B cell (primary cell): ENCODE data around the gene FLT3LG. TPM values are rescaled to one million over a fixed set of nuclear protein-coding genes. Genes with fewer than 3 reads are reported as not detected.
A peak's percentile ranks its signal among the peaks of the same experiment; 100 is the strongest.

Experiments used
- ATAC-seq: fragments of 200-7000 bp; cut with Tn5 transposase; one replicate; pipeline ENCODE4 v1.10.0; 2021; ENCODE audit warnings: low read depth, mild to moderate bottlenecking, moderate number of reproducible peaks, moderate library complexity
- CTCF ChIA-PET: fragments of 350-600 bp; sonication (Branson Sonifier 250); formaldehyde crosslinking; loops from one replicate; lab custom pipeline; 2021; ENCODE audit warnings: antibody characterized with exemption, inconsistent platforms; lab: Charles Lee
- POLR2A ChIA-PET: fragments of 350-600 bp; sonication (Branson Sonifier 250); formaldehyde crosslinking; loops from one replicate; lab custom pipeline; 2021; ENCODE audit warnings: antibody characterized with exemption; lab: Charles Lee
- DNase-seq: peaks from one replicate; pipeline ENCODE4 v3.0.0; 2013
- H2AFZ ChIP-seq: 2 replicates; pipeline ENCODE4 v1.6.1; 2012; ENCODE audit warnings: mild to moderate bottlenecking, low read depth, low read length; ENCODE audit not compliant: insufficient read depth, poor library complexity, severe bottlenecking
- H3K27ac ChIP-seq, 2 donors: 1 replicate in 1 of 2; 2 replicates in 1 of 2; pipeline ENCODE4 v1.5.1; 2012 to 2013; ENCODE audit warnings: low read length in 2 of 2, mild to moderate bottlenecking in 2 of 2, moderate library complexity in 1 of 2
- H3K27me3 ChIP-seq, 4 experiments: fragments of 200-600 bp in 1 of 4; sonication (generic) in 1 of 4; replicated peaks in 1 of 4; 1 replicate in 2 of 4; 2 replicates in 2 of 4; pipeline versions ENCODE4 v1.6.1 to v1.7.0; 2013 to 2016; ENCODE audit warnings: low read length in 3 of 4, mild to moderate bottlenecking in 2 of 4, mixed read lengths in 1 of 4, moderate library complexity in 1 of 4; ENCODE audit not compliant: insufficient read depth in 4 of 4, control insufficient read depth in 3 of 4; ENCODE audit errors: control extremely low read depth in 1 of 4
- H3K36me3 ChIP-seq, 2 experiments: replicated peaks in 1 of 2; 1 replicate in 1 of 2; 2 replicates in 1 of 2; pipeline versions ENCODE4 v1.6.1 to v1.7.1; 2013; ENCODE audit warnings: low read length in 1 of 2; ENCODE audit not compliant: insufficient read depth in 2 of 2, control insufficient read depth in 1 of 2; ENCODE audit errors: control extremely low read depth in 1 of 2, extremely low read depth in 1 of 2
- H3K4me1 ChIP-seq, 2 donors: fragments of 200-600 bp in 1 of 2; sonication (generic) in 1 of 2; 1 replicate in 1 of 2; 2 replicates in 1 of 2; pipeline versions ENCODE4 v1.5.1 to v1.6.1; 2013 to 2017; ENCODE audit warnings: low read length in 2 of 2; ENCODE audit not compliant: control insufficient read depth in 2 of 2, insufficient read depth in 2 of 2
- H3K4me2 ChIP-seq: replicated peaks from 2 replicates; pipeline ENCODE3; 2012; ENCODE audit warnings: mild to moderate bottlenecking, low read depth, low read length; ENCODE audit not compliant: poor library complexity, severe bottlenecking
- H3K4me3 ChIP-seq, 5 experiments: fragments of 200-600 bp in 1 of 5; sonication (generic) in 1 of 5; 1 replicate in 3 of 5; 2 replicates in 2 of 5; pipeline versions ENCODE4 v1.5.1 to v1.7.0; 2011 to 2016; ENCODE audit warnings: low read length in 4 of 5, mild to moderate bottlenecking in 4 of 5, low read depth in 2 of 5, control low read depth in 1 of 5, moderate library complexity in 1 of 5; ENCODE audit not compliant: insufficient read depth in 1 of 5; ENCODE audit errors: control extremely low read depth in 1 of 5, extremely low read depth in 1 of 5
- H3K79me2 ChIP-seq: fragments of 200-600 bp; sonication (generic); one replicate; pipeline ENCODE4 v1.6.0; 2016; ENCODE audit warnings: low read length; ENCODE audit not compliant: control insufficient read depth, insufficient read depth
- H3K9ac ChIP-seq: fragments of 200-600 bp; sonication (generic); 2 replicates; pipeline ENCODE4 v1.6.1; 2017; ENCODE audit warnings: mild to moderate bottlenecking, low read length, moderate library complexity
- H3K9me3 ChIP-seq, 3 donors: one replicate each; pipeline versions ENCODE4 v1.6.1 to v1.7.1; 2013; ENCODE audit warnings: low read length in 2 of 3; ENCODE audit not compliant: control insufficient read depth in 2 of 3, insufficient read depth in 1 of 3; ENCODE audit errors: control extremely low read depth in 1 of 3
- H4K20me1 ChIP-seq: 2 replicates; pipeline ENCODE4 v1.6.0; 2012; ENCODE audit warnings: mild to moderate bottlenecking, low read length; ENCODE audit not compliant: insufficient read depth, control insufficient read depth, poor library complexity, severe bottlenecking
- H3K27ac Mint-ChIP-seq: one replicate; pipeline ENCODE4 v1.8.0; 2021; ENCODE audit warnings: mixed read lengths
- H3K27me3 Mint-ChIP-seq: one replicate; pipeline ENCODE4 v1.8.0; 2021; ENCODE audit warnings: mixed read lengths
- H3K4me1 Mint-ChIP-seq: one replicate; pipeline ENCODE4 v1.8.0; 2021; ENCODE audit warnings: mixed read lengths
- H3K4me3 Mint-ChIP-seq: one replicate; pipeline ENCODE4 v1.8.0; 2021; ENCODE audit warnings: mixed read lengths
- H3K9me3 Mint-ChIP-seq: one replicate; pipeline ENCODE4 v1.8.0; 2022; ENCODE audit warnings: mixed read lengths; ENCODE audit not compliant: insufficient read depth
- CTCF ChIP-seq: fragments of 200-600 bp; IDR thresholded peaks from one replicate; pipeline ENCODE4 v1.8.0; 2022; ENCODE audit warnings: antibody characterized with exemption, mild to moderate bottlenecking
- EZH2 ChIP-seq: IDR thresholded peaks from 2 replicates; pipeline ENCODE4 v1.6.1; 2012; ENCODE audit warnings: borderline replicate concordance, low read depth, mild to moderate bottlenecking, moderate library complexity, low read length; ENCODE audit not compliant: insufficient read depth, poor library complexity, severe bottlenecking
- WGBS: methylation state at CpG from one replicate; pipeline ENCODE4 v1.1.5; 2013; ENCODE audit warnings: missing lambda C conversion rate; ENCODE audit not compliant: insufficient coverage; 5-methylcytosine and 5-hydroxymethylcytosine counted together
- intact Hi-C: fragments of 100-400 bp; cut with micrococcal nuclease; formaldehyde crosslinking; loops from one replicate; pipeline ENCODE4 v1.10.0; 2022
- polyA plus RNA-seq: library from polyadenylated mRNA; depleted of rRNA; stranded (reverse); fragments of >200 nt; gene quantifications from 2 replicates; pipeline ENCODE4 v1.2.3, GENCODE V29; 2012
- total RNA-seq, 2 donors: library from RNA; stranded (reverse); fragments of 120-200 nt in 1 of 2; gene quantifications; 1 replicate in 1 of 2; 2 replicates in 1 of 2; pipeline versions ENCODE4 v1.2.3 to v1.2.4, GENCODE V29; 2013 to 2022

The FLT3LG gene
- total and polyA plus RNA-seq, 2 donors (not counting 1 experiment from before 2014, with no cell fraction given) = 31.0 to 49.8 TPM

DNA sequence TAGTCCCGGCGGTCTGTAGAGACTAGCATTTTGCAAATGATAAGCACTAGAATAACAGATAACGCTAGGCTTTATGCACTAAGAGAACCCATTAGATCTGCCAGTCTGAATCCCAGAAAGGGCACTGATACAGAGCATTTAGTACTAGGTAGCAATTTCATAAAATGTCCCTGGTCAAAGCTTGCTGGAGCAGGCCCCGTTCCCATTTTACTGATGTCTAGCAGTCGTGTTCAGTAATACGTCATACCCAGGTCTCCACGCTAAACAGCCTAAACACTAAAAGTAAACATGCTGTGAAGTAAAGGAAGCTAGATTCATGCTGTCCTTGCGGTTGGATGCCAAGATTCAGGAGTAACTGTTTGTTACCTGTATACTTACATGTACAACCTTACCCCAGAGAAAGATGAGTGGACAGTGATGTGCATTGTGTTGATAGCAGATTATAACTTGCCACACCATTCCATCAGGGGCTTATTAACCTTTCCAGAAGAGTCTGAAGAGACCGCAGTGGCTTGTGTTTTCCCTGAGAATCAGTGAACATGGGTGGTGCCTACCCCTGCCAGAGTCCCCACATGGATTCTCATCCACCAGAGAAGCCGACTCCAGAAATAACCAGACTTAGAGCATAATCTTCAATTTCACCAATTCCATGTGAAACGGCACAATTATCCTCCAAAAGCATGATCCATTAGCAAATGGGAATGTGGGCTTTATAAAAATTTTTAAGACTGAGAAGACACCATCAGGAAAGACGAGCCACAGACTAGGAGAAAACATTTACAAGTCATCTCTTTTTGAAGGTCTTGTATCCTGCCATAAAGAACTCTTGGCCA is 18.8 kb downstream of the FLT3LG start:
- no peak overlapping the region for H3K4me2 ChIP-seq
- no peak for TF ChIP-seq EZH2
- TF ChIP-seq CTCF = no peak
- Mint-ChIP-seq H3K27me3 (no peaks in the 10 kb centered on the region), H3K9me3 (no peaks in the 10 kb centered on the region), H3K4me3 (peak overlapping the region; percentile 32), H3K4me1 (peaks cover 63% of the 10 kb centered on the region), H3K27ac (peak overlapping the region; percentile 81)
- peaks cover 45% of the 10 kb centered on the region for H3K79me2 ChIP-seq
- peaks cover 23 to 53% of the 10 kb centered on the region in 2 donors for H3K4me1 ChIP-seq
- H4K20me1 ChIP-seq = peaks cover 48% of the 10 kb centered on the region
- DNase-seq = peak; percentile 42
- ChIA-PET POLR2A (interaction anchor here (0.6 kb wide), 1 partner anchor 9 kb away, joined by 4 read pairs; no protein-coding TSS in a partner anchor), CTCF (interaction anchor here (1.1 kb wide), 1 partner anchor 10 kb away, joined by 4 read pairs; no protein-coding TSS in a partner anchor)
- peaks cover 13 to 50% of the 10 kb centered on the region in 2 experiments for H3K36me3 ChIP-seq
- intact Hi-C loops = no loop called here
- no peaks in the 10 kb centered on the region for H3K27me3 ChIP-seq
- ATAC-seq = no peak
- no peak overlapping the region for H2AFZ ChIP-seq
- no peak overlapping the region for H3K4me3 ChIP-seq
- H3K27ac ChIP-seq = peak overlapping the region; percentile 0 to 39
- H3K9me3 ChIP-seq = peaks cover 0 to 5% (median 0%) of the 10 kb centered on the region in 3 donors
- WGBS = 97% methylated on average over 6 of the region's 12 CpGs
- H3K9ac ChIP-seq = no peak overlapping the region
